Measurements from ENCODE around the gene HBD. TPM values are rescaled to one million over a fixed set of nuclear protein-coding genes. Genes with fewer than 3 reads are reported as not detected.

HBD gene
- total and polyA plus RNA-seq, 9 of the 15 experiments (the other 6 are each of a cell fraction or from before 2014, with no cell fraction given) = 11.8 to 169 (median 36.0) TPM

DNA sequence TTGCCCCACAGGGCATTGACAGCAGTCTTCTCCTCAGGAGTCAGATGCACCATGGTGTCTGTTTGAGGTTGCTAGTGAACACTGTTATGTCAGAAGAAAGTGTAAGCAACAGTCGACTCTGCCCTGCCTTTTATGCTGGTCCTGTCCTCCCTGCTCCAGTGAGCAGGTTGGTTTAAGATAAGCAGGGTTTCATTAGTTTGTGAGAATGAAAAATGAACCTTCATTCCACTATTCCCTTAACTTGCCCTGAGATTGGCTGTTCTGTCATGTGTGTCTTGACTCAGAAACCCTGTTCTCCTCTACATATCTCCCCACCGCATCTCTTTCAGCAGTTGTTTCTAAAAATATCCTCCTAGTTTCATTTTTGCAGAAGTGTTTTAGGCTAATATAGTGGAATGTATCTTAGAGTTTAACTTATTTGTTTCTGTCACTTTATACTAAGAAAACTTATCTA lies at the start of gene HBD (continued):
- TF ChIP-seq, protein P1, sequence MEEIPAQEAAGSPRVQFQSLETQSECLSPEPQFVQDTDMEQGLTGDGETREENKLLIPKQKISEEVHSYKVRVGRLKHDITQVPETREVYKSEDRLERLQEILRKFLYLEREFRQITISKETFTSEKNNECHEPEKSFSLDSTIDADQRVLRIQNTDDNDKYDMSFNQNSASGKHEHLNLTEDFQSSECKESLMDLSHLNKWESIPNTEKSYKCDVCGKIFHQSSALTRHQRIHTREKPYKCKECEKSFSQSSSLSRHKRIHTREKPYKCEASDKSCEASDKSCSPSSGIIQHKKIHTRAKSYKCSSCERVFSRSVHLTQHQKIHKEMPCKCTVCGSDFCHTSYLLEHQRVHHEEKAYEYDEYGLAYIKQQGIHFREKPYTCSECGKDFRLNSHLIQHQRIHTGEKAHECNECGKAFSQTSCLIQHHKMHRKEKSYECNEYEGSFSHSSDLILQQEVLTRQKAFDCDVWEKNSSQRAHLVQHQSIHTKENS (CRISPR knock-in tag; IDR thresholded peaks at IDR 0.05) = no peak
- TF ChIP-seq ZNF232 (CRISPR knock-in tag; IDR thresholded peaks at IDR 0.05) (no peak), XRCC4 (IDR thresholded peaks at IDR 0.05; ENCODE audit: extremely low read depth, insufficient read depth, insufficient read length) (no peak), ZNF140 (CRISPR knock-in tag; IDR thresholded peaks at IDR 0.05) (no peak), ZNF239 (CRISPR knock-in tag; IDR thresholded peaks at IDR 0.05) (no peak), TFAM (CRISPR knock-in tag; conservative IDR thresholded peaks at IDR 0.05) (no peak), RBM15 (IDR thresholded peaks at IDR 0.05; ENCODE audit: insufficient read depth, low read length) (no peak), PML (IDR thresholded peaks at IDR 0.05; ENCODE audit: low read length) (no peak), ZNF12 (CRISPR knock-in tag; IDR thresholded peaks at IDR 0.05) (no peak), SMARCB1 (IDR thresholded peaks at IDR 0.05; ENCODE audit: insufficient read length, low read depth) (no peak), BRD9 (IDR thresholded peaks at IDR 0.05; ENCODE audit: low read depth, partially characterized antibody) (no peak), SRF (CRISPR knock-in tag; IDR thresholded peaks at IDR 0.05) (peak in 1 of 2 experiments; percentile 52; a peak in 1 of 4 replicates), BRF1 (IDR thresholded peaks at IDR 0.05; ENCODE audit: borderline replicate concordance, extremely low read depth, insufficient read length) (no peak), DMBX1 (CRISPR knock-in tag; IDR thresholded peaks at IDR 0.05; ENCODE audit: borderline replicate concordance) (no peak), CREBBP (IDR thresholded peaks at IDR 0.05; ENCODE audit: low read depth, low read length) (no peak), ZBTB1 (CRISPR knock-in tag; IDR thresholded peaks at IDR 0.05; ENCODE audit: borderline replicate concordance, low read depth) (no peak), SMC3 (conservative IDR thresholded peaks at IDR 0.05; ENCODE audit: insufficient read depth, low read depth, low read length) (no peak)
- TF ChIP-seq, protein P2, sequence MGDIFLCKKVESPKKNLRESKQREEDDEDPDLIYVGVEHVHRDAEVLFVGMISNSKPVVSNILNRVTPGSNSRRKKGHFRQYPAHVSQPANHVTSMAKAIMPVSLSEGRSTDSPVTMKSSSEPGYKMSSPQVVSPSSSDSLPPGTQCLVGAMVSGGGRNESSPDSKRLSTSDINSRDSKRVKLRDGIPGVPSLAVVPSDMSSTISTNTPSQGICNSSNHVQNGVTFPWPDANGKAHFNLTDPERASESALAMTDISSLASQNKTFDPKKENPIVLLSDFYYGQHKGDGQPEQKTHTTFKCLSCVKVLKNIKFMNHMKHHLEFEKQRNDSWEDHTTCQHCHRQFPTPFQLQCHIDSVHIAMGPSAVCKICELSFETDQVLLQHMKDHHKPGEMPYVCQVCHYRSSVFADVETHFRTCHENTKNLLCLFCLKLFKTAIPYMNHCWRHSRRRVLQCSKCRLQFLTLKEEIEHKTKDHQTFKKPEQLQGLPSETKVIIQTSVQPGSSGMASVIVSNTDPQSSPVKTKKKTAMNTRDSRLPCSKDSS (IDR thresholded peaks at IDR 0.05; ENCODE audit: low read depth, partially characterized antibody) = no peak
- TF ChIP-seq, protein P3, sequence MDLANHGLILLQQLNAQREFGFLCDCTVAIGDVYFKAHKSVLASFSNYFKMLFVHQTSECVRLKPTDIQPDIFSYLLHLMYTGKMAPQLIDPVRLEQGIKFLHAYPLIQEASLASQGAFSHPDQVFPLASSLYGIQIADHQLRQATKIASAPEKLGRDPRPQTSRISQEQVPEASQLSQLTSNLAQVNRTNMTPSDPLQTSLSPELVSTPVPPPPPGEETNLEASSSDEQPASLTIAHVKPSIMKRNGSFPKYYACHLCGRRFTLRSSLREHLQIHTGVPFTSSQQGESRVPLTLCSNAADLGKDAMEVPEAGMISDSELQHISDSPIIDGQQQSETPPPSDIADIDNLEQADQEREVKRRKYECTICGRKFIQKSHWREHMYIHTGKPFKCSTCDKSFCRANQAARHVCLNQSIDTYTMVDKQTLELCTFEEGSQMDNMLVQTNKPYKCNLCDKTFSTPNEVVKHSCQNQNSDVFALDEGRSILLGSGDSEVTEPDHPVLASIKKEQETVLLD (IDR thresholded peaks at IDR 0.05) = no peak
- TF ChIP-seq, protein P4, sequence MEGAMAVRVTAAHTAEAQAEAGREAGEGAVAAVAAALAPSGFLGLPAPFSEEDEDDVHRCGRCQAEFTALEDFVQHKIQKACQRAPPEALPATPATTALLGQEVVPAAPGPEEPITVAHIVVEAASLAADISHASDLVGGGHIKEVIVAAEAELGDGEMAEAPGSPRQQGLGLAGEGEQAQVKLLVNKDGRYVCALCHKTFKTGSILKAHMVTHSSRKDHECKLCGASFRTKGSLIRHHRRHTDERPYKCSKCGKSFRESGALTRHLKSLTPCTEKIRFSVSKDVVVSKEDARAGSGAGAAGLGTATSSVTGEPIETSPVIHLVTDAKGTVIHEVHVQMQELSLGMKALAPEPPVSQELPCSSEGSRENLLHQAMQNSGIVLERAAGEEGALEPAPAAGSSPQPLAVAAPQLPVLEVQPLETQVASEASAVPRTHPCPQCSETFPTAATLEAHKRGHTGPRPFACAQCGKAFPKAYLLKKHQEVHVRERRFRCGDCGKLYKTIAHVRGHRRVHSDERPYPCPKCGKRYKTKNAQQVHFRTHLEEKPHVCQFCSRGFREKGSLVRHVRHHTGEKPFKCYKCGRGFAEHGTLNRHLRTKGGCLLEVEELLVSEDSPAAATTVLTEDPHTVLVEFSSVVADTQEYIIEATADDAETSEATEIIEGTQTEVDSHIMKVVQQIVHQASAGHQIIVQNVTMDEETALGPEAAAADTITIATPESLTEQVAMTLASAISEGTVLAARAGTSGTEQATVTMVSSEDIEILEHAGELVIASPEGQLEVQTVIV (CRISPR knock-in tag; IDR thresholded peaks at IDR 0.05; ENCODE audit: borderline replicate concordance) = no peak
- TF ChIP-seq, protein P5, sequence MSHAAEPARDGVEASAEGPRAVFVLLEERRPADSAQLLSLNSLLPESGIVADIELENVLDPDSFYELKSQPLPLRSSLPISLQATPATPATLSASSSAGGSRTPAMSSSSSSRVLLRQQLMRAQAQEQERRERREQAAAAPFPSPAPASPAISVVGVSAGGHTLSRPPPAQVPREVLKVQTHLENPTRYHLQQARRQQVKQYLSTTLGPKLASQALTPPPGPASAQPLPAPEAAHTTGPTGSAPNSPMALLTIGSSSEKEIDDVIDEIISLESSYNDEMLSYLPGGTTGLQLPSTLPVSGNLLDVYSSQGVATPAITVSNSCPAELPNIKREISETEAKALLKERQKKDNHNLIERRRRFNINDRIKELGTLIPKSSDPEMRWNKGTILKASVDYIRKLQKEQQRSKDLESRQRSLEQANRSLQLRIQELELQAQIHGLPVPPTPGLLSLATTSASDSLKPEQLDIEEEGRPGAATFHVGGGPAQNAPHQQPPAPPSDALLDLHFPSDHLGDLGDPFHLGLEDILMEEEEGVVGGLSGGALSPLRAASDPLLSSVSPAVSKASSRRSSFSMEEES (CRISPR knock-in tag; IDR thresholded peaks at IDR 0.05) = no peak

All from K562 (cell line).